K562 (cell line): Measurements from ENCODE around the gene DLK1. TPM values are rescaled to one million over a fixed set of nuclear protein-coding genes. Genes with fewer than 3 reads are reported as not detected.

Source experiments
- FOSL1 ChIP-seq: fragments of 200-800 bp; sonication (Bioruptor generic); conservative IDR thresholded peaks from 2 replicates; pipeline ENCODE4 v1.6.1; 2016; ENCODE audit warnings: missing genetic modification characterization, missing compliant biosample characterization
- HNRNPLL ChIP-seq: fragments of 200-400 bp; formaldehyde crosslinking; IDR thresholded peaks from 2 replicates; pipeline ENCODE4 v1.6.1; 2017; ENCODE audit warnings: low read length, low read depth, mild to moderate bottlenecking; ENCODE audit not compliant: poor library complexity, severe bottlenecking
- LARP7 ChIP-seq: fragments of 450-650 bp; IDR thresholded peaks from 2 replicates; pipeline ENCODE4 v1.6.1; 2016
- MAFG ChIP-seq: fragments of 450-650 bp; conservative IDR thresholded peaks from 2 replicates; pipeline ENCODE4 v1.6.1; 2016; ENCODE audit warnings: missing genetic modification characterization, missing compliant biosample characterization
- NR2C1 ChIP-seq, 2 experiments: fragments of 450-650 bp; IDR thresholded peaks; 2 replicates each; pipeline ENCODE4 v1.6.1; 2017; ENCODE audit warnings: mild to moderate bottlenecking in 2 of 2, antibody characterized with exemption in 1 of 2, inconsistent platforms in 1 of 2, missing compliant biosample characterization in 1 of 2, missing genetic modification characterization in 1 of 2
- SMAD4 ChIP-seq: fragments of 250-450 bp; sonication (Bioruptor Pico); conservative IDR thresholded peaks from 2 replicates; pipeline ENCODE4 v1.8.0; 2021; ENCODE audit warnings: inconsistent platforms, mild to moderate bottlenecking, moderate library complexity
- ZNF589 ChIP-seq: fragments of 200-800 bp; sonication (Bioruptor generic); IDR thresholded peaks from 2 replicates; pipeline ENCODE4 v1.6.1; 2016; ENCODE audit warnings: low read depth, missing genetic modification characterization, missing compliant biosample characterization
- ZNF830 ChIP-seq: fragments of 250-450 bp; sonication (Bioruptor Pico); IDR thresholded peaks from 2 replicates; pipeline ENCODE4 v1.5.0; 2021; ENCODE audit warnings: mild to moderate bottlenecking
- ZZZ3 ChIP-seq: fragments of 450-650 bp; IDR thresholded peaks from 2 replicates; pipeline ENCODE4 v1.6.1; 2016; ENCODE audit warnings: antibody characterized with exemption, mild to moderate bottlenecking, moderate library complexity
- polyA plus RNA-seq, 8 experiments: library from polyadenylated mRNA; depleted of rRNA in 4 of 8; stranded (reverse) in 5 of 8; unstranded in 3 of 8; fragments of >200 nt; fragmentation: Nextera tagmentation in 2 of 8; fragmentation: Illumina TruSeq in 1 of 8; extraction: Ambion mirVana in 2 of 8; extraction: Trizol in 1 of 8; gene quantifications; 2 replicates each; pipeline versions ENCODE4 v1.2.1 to v1.2.3, GENCODE V29; 2011 to 2014; ENCODE audit warnings: inconsistent platforms in 1 of 8, missing spikeins in 1 of 8
- total RNA-seq, 7 experiments: library from RNA; depleted of rRNA in 6 of 7; stranded (reverse); fragments of >200 nt in 6 of 7; fragmentation: Illumina TruSeq in 2 of 7; extraction: Trizol in 2 of 7; gene quantifications; 2 replicates each; pipeline versions ENCODE4 v1.2.1 to v1.2.3, GENCODE V29; 2011 to 2021; ENCODE audit warnings: low replicate concordance in 1 of 7
- TF ChIP-seq, protein P1 (sequence below), 2 experiments: IDR thresholded peaks; 2 replicates each; pipeline ENCODE4 v1.6.1; 2012; ENCODE audit warnings: improper control_type of control experiment in 2 of 2, low read depth in 2 of 2, low read length in 2 of 2, borderline replicate concordance in 1 of 2
- TF ChIP-seq, protein P2 (sequence below): fragments of 450-650 bp; conservative IDR thresholded peaks from 2 replicates; pipeline ENCODE4 v1.6.1; 2016; ENCODE audit warnings: missing genetic modification characterization, low read depth, mild to moderate bottlenecking, missing compliant biosample characterization, moderate library complexity
- TF ChIP-seq, protein P3 (sequence below), 2 experiments: fragments of 450-650 bp; IDR thresholded peaks; 2 replicates each; pipeline ENCODE4 v1.6.1; 2016; ENCODE audit warnings: mild to moderate bottlenecking in 2 of 2, borderline replicate concordance in 1 of 2, low read depth in 1 of 2, moderate library complexity in 1 of 2
- TF ChIP-seq, protein P4 (sequence below), 2 experiments: fragments of 450-650 bp in 1 of 2; sonication (generic) in 1 of 2; formaldehyde crosslinking in 1 of 2; IDR thresholded peaks in 1 of 2; conservative IDR thresholded peaks in 1 of 2; 2 replicates each; pipeline versions ENCODE4 v1.6.1 to v1.8.1; 2016 to 2023; ENCODE audit warnings: mild to moderate bottlenecking in 2 of 2, moderate library complexity in 2 of 2, inconsistent platforms in 1 of 2, missing genetic modification reagents in 1 of 2

DLK1 gene
- total and polyA plus RNA-seq, 9 of the 15 experiments (the other 6 are each of a cell fraction or from before 2014, with no cell fraction given) = 4.4 to 97.2 (median 15.3) TPM

DNA sequence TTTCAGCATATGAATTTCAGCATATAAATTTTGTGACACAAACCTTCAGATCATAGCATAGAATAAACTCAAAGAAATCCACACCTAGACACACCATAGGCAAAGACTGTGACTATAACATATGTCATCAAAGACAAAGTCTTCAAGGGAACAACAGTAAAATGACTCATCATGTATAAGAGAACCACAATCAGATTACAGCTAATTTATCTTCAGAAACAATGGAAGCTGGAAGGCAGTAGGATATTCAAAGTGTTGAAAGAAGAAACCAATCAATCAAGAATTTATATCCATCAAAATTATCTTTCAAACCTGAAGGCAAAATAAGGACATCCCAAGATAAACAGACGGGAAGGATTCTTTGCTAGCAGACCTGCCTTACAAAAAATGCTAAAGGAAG, 29.0 kb downstream of the DLK1 start (continued):
- TF ChIP-seq, protein P1, sequence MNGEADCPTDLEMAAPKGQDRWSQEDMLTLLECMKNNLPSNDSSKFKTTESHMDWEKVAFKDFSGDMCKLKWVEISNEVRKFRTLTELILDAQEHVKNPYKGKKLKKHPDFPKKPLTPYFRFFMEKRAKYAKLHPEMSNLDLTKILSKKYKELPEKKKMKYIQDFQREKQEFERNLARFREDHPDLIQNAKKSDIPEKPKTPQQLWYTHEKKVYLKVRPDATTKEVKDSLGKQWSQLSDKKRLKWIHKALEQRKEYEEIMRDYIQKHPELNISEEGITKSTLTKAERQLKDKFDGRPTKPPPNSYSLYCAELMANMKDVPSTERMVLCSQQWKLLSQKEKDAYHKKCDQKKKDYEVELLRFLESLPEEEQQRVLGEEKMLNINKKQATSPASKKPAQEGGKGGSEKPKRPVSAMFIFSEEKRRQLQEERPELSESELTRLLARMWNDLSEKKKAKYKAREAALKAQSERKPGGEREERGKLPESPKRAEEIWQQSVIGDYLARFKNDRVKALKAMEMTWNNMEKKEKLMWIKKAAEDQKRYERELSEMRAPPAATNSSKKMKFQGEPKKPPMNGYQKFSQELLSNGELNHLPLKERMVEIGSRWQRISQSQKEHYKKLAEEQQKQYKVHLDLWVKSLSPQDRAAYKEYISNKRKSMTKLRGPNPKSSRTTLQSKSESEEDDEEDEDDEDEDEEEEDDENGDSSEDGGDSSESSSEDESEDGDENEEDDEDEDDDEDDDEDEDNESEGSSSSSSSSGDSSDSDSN (IDR thresholded peaks at IDR 0.05; ENCODE audit: borderline replicate concordance in 1 of 2, low read depth in 2 of 2, low read length in 2 of 2) = no peak
- TF ChIP-seq ZZZ3 = no peak
- TF ChIP-seq, protein P2, sequence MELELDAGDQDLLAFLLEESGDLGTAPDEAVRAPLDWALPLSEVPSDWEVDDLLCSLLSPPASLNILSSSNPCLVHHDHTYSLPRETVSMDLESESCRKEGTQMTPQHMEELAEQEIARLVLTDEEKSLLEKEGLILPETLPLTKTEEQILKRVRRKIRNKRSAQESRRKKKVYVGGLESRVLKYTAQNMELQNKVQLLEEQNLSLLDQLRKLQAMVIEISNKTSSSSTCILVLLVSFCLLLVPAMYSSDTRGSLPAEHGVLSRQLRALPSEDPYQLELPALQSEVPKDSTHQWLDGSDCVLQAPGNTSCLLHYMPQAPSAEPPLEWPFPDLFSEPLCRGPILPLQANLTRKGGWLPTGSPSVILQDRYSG (tag) = 0 out of 2 replicates have a peak, but pooled peaks have one; percentile 39
- TF ChIP-seq, protein P3, sequence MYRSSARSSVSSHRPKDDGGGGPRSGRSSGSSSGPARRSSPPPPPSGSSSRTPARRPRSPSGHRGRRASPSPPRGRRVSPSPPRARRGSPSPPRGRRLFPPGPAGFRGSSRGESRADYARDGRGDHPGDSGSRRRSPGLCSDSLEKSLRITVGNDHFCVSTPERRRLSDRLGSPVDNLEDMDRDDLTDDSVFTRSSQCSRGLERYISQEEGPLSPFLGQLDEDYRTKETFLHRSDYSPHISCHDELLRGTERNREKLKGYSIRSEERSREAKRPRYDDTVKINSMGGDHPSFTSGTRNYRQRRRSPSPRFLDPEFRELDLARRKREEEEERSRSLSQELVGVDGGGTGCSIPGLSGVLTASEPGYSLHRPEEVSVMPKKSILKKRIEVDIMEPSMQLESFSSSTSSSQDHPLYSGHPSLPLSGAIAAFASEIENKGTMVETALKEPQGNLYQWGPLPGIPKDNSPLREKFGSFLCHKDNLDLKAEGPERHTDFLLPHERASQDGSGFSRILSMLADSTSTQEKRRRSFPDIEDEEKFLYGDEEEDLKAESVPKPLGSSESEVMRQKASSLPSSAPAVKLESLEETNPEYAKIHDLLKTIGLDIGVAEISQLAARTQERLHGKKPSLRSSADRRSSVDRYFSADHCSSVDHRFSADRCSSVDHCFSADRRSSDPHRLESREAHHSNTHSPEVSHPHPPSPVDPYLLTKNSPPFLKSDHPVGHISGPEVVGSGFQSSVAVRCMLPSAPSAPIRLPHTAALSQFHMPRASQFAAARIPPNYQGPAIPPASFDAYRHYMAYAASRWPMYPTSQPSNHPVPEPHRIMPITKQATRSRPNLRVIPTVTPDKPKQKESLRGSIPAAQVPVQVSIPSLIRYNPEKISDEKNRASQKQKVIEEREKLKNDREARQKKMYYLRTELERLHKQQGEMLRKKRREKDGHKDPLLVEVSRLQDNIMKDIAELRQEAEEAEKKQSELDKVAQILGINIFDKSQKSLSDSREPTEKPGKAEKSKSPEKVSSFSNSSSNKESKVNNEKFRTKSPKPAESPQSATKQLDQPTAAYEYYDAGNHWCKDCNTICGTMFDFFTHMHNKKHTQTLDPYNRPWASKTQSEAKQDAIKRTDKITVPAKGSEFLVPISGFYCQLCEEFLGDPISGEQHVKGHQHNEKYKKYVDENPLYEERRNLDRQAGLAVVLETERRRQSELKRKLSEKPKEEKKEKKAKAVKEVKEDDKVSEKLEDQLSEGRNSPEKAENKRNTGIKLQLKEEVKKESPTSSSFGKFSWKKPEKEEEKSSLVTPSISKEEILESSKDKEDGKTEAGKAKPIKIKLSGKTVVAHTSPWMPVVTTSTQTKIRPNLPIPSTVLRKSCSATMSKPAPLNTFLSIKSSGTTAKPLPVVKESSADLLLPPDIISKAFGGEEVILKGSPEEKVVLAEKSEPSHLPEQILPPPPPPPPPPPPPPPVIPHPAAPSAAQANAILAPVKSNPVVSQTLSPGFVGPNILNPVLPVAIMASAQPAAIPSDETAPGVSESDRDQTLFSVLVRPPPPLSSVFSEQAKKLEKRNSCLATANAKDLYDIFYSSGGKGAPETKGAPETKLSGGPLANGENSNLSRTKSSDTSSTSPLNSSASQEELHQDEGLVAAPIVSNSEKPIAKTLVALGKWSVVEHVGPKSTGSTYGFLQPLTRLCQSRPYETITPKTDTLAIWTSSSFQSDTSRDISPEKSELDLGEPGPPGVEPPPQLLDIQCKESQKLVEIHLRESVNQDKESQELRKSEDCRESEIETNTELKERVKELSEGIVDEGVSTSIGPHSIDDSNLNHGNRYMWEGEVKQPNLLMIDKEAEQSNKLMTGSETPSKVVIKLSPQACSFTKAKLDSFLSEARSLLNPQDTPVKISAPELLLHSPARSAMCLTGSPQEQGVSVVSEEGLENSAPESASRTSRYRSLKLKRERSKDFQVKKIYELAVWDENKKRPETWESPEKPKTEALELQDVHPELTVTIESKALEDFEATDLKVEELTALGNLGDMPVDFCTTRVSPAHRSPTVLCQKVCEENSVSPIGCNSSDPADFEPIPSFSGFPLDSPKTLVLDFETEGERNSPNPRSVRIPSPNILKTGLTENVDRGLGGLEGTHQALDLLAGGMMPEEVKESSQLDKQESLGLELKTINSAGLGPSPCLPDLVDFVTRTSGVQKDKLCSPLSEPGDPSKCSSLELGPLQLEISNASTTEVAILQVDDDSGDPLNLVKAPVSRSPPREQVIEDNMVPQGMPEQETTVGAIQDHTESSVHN (IDR thresholded peaks at IDR 0.05; ENCODE audit: borderline replicate concordance in 1 of 2, low read depth in 1 of 2) = peak in 1 of 2 experiments; percentile 35; a peak in 1 of 4 replicates
- TF ChIP-seq LARP7 = no peak
- TF ChIP-seq MAFG = peak; percentile 73
- peak; percentile 98 for TF ChIP-seq FOSL1 (tag)
- 0 out of 2 replicates have a peak, but pooled peaks have one; percentile 16 for TF ChIP-seq NR2C1 (IDR thresholded peaks at IDR 0.05)
- peak; percentile 32; the same call in 1 of the 2 replicates for TF ChIP-seq NR2C1 (tag; IDR thresholded peaks at IDR 0.05)
- TF ChIP-seq HNRNPLL = no peak
- TF ChIP-seq ZNF830 (CRISPR knock-in tag) = no peak
- TF ChIP-seq, protein P4, sequence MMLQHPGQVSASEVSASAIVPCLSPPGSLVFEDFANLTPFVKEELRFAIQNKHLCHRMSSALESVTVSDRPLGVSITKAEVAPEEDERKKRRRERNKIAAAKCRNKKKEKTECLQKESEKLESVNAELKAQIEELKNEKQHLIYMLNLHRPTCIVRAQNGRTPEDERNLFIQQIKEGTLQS (IDR thresholded peaks at IDR 0.05) = peak; percentile 97
- TF ChIP-seq, protein P4 (CRISPR knock-in tag; conservative IDR thresholded peaks at IDR 0.05) = peak; percentile 77
- TF ChIP-seq SMAD4 (CRISPR knock-in tag) = 0 out of 2 replicates have a peak, but pooled peaks have one; percentile 34
- 0 out of 2 replicates have a peak, but pooled peaks have one; percentile 43 for TF ChIP-seq ZNF589 (CRISPR knock-in tag)
